ENCODE data around the gene RASA3. TPM values are rescaled to one million over a fixed set of nuclear protein-coding genes. Genes with fewer than 3 reads are reported as not detected.

Gene RASA3
- total and polyA plus RNA-seq, 10 of the 15 experiments (the other 5 are each of a cell fraction or from before 2014, with no cell fraction given), result 0.79 to 33.9 (median 17.6) TPM

DNA sequence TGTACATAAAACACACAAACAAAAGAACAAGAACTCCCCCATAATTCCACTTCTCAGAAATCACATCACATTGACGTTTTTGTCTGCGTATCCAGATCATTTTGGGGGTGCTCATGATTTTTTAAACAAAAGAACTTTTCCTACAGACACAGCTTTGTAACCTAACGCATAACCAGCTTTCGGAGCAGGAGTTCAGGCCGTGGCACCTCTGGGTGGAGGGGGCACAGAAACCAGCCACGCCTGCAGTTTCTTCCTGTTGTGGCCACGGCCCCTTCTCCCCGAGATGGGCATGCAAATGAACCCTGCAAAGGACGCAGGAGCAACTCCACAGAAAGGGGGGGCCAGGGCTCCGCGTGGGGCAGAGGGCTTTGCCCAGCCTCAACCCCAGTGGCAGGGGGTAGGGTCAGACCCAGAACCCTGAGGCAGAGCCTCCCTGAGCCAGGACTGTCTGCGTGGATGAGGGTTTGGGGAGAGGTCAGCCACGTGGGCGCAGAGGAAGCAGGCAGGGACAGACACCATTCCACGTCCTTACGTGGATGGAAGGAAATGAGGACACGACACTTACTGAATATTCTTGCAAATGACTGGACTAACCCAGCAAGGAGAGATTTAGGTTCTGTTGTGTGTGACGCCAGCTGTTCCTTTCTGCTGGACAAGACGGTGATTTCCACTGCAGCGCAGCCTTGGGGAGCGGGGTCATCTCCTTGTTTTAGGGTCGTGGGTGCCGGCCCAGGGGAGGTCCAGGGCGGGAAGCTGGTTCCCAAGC lies 64.4 kb downstream of the RASA3 start (continued):
- TF ChIP-seq NBN (IDR thresholded peaks at IDR 0.05) (no peak), RELA (IDR thresholded peaks at IDR 0.05; ENCODE audit: borderline replicate concordance, partially characterized antibody) (no peak), MXI1 (IDR thresholded peaks at IDR 0.05; ENCODE audit: low read depth, low read length) (peak; percentile 52; the same call in 1 of the 2 replicates), RFX5 (IDR thresholded peaks at IDR 0.05; ENCODE audit: low read depth, low read length) (no peak), CHD4 (IDR thresholded peaks at IDR 0.05) (no peak), EED (IDR thresholded peaks at IDR 0.05; ENCODE audit: low read depth) (no peak), NR2C2 (IDR thresholded peaks at IDR 0.05; ENCODE audit: borderline replicate concordance, control insufficient read depth, insufficient read length, low read depth) (no peak), PAX5 (IDR thresholded peaks at IDR 0.05; ENCODE audit: borderline replicate concordance, low read depth, low read length) (peak; percentile 35; the same call in 1 of the 2 replicates), SMAD5 (IDR thresholded peaks at IDR 0.05; ENCODE audit: low read depth) (no peak), TBL1XR1 (IDR thresholded peaks at IDR 0.05; ENCODE audit: low read depth, low read length) (no peak), ZNF217 (IDR thresholded peaks at IDR 0.05) (no peak), HDAC6 (IDR thresholded peaks at IDR 0.05; ENCODE audit: unreplicated experiment) (no peak), IKZF2 (IDR thresholded peaks at IDR 0.05) (no peak; a peak in 1 of 4 replicates)
- TF ChIP-seq, protein P1, sequence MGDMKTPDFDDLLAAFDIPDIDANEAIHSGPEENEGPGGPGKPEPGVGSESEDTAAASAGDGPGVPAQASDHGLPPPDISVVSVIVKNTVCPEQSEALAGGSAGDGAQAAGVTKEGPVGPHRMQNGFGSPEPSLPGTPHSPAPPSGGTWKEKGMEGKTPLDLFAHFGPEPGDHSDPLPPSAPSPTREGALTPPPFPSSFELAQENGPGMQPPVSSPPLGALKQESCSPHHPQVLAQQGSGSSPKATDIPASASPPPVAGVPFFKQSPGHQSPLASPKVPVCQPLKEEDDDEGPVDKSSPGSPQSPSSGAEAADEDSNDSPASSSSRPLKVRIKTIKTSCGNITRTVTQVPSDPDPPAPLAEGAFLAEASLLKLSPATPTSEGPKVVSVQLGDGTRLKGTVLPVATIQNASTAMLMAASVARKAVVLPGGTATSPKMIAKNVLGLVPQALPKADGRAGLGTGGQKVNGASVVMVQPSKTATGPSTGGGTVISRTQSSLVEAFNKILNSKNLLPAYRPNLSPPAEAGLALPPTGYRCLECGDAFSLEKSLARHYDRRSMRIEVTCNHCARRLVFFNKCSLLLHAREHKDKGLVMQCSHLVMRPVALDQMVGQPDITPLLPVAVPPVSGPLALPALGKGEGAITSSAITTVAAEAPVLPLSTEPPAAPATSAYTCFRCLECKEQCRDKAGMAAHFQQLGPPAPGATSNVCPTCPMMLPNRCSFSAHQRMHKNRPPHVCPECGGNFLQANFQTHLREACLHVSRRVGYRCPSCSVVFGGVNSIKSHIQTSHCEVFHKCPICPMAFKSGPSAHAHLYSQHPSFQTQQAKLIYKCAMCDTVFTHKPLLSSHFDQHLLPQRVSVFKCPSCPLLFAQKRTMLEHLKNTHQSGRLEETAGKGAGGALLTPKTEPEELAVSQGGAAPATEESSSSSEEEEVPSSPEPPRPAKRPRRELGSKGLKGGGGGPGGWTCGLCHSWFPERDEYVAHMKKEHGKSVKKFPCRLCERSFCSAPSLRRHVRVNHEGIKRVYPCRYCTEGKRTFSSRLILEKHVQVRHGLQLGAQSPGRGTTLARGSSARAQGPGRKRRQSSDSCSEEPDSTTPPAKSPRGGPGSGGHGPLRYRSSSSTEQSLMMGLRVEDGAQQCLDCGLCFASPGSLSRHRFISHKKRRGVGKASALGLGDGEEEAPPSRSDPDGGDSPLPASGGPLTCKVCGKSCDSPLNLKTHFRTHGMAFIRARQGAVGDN (IDR thresholded peaks at IDR 0.05), result no peak
- TF ChIP-seq, protein P2, sequence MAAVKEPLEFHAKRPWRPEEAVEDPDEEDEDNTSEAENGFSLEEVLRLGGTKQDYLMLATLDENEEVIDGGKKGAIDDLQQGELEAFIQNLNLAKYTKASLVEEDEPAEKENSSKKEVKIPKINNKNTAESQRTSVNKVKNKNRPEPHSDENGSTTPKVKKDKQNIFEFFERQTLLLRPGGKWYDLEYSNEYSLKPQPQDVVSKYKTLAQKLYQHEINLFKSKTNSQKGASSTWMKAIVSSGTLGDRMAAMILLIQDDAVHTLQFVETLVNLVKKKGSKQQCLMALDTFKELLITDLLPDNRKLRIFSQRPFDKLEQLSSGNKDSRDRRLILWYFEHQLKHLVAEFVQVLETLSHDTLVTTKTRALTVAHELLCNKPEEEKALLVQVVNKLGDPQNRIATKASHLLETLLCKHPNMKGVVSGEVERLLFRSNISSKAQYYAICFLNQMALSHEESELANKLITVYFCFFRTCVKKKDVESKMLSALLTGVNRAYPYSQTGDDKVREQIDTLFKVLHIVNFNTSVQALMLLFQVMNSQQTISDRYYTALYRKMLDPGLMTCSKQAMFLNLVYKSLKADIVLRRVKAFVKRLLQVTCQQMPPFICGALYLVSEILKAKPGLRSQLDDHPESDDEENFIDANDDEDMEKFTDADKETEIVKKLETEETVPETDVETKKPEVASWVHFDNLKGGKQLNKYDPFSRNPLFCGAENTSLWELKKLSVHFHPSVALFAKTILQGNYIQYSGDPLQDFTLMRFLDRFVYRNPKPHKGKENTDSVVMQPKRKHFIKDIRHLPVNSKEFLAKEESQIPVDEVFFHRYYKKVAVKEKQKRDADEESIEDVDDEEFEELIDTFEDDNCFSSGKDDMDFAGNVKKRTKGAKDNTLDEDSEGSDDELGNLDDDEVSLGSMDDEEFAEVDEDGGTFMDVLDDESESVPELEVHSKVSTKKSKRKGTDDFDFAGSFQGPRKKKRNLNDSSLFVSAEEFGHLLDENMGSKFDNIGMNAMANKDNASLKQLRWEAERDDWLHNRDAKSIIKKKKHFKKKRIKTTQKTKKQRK (IDR thresholded peaks at IDR 0.05; ENCODE audit: low read depth, low read length), result no peak
- TF ChIP-seq, protein P3, sequence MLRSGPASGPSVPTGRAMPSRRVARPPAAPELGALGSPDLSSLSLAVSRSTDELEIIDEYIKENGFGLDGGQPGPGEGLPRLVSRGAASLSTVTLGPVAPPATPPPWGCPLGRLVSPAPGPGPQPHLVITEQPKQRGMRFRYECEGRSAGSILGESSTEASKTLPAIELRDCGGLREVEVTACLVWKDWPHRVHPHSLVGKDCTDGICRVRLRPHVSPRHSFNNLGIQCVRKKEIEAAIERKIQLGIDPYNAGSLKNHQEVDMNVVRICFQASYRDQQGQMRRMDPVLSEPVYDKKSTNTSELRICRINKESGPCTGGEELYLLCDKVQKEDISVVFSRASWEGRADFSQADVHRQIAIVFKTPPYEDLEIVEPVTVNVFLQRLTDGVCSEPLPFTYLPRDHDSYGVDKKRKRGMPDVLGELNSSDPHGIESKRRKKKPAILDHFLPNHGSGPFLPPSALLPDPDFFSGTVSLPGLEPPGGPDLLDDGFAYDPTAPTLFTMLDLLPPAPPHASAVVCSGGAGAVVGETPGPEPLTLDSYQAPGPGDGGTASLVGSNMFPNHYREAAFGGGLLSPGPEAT (IDR thresholded peaks at IDR 0.05; ENCODE audit: low read depth), result no peak
- TF ChIP-seq, protein P4, sequence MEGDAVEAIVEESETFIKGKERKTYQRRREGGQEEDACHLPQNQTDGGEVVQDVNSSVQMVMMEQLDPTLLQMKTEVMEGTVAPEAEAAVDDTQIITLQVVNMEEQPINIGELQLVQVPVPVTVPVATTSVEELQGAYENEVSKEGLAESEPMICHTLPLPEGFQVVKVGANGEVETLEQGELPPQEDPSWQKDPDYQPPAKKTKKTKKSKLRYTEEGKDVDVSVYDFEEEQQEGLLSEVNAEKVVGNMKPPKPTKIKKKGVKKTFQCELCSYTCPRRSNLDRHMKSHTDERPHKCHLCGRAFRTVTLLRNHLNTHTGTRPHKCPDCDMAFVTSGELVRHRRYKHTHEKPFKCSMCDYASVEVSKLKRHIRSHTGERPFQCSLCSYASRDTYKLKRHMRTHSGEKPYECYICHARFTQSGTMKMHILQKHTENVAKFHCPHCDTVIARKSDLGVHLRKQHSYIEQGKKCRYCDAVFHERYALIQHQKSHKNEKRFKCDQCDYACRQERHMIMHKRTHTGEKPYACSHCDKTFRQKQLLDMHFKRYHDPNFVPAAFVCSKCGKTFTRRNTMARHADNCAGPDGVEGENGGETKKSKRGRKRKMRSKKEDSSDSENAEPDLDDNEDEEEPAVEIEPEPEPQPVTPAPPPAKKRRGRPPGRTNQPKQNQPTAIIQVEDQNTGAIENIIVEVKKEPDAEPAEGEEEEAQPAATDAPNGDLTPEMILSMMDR (IDR thresholded peaks at IDR 0.05 in 2 of 3, conservative IDR thresholded peaks at IDR 0.05 in 1 of 3; ENCODE audit: control insufficient read depth in 2 of 3, extremely low read depth in 1 of 3, insufficient read depth in 1 of 3, low read depth in 3 of 3, low read length in 3 of 3), result no peak
- TF ChIP-seq, protein P5, sequence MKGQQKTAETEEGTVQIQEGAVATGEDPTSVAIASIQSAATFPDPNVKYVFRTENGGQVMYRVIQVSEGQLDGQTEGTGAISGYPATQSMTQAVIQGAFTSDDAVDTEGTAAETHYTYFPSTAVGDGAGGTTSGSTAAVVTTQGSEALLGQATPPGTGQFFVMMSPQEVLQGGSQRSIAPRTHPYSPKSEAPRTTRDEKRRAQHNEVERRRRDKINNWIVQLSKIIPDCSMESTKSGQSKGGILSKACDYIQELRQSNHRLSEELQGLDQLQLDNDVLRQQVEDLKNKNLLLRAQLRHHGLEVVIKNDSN (IDR thresholded peaks at IDR 0.05; ENCODE audit: borderline replicate concordance, extremely low read length, insufficient read depth, low read depth, low read length), result peak; percentile 23

Data from GM12878 (cell line).